Natural killer cell treated with Interleukin-12 subunit alpha and Interleukin-12 subunit beta and Interleukin-15 and Interleukin-18, amount 100 ng/mL, for 72 hours (primary cell): Measurements from ENCODE around the gene TMEM131. TPM values are rescaled to one million over a fixed set of nuclear protein-coding genes. Genes with fewer than 3 reads are reported as not detected.

Source experiments
- ATAC-seq, 2 donors: fragments of 150-1000 bp; cut with Tn5 transposase in 1 of 2; sonication (Bioruptor Pico), chemical (Tn5 transposase) in 1 of 2; 2 replicates each; pipeline ENCODE4 v1.10.0; 2021
- DNase-seq: peaks from one replicate; pipeline ENCODE4 v3.0.0; 2022; ENCODE audit warnings: low spot score
- H3K27ac Mint-ChIP-seq, 2 donors: 1 replicate in 1 of 2; 2 replicates in 1 of 2; pipeline ENCODE4 v1.8.0; 2022; ENCODE audit warnings: mixed read lengths in 2 of 2, mild to moderate bottlenecking in 1 of 2, moderate library complexity in 1 of 2
- H3K27me3 Mint-ChIP-seq, 2 donors: 1 replicate in 1 of 2; 2 replicates in 1 of 2; pipeline ENCODE4 v1.8.0; 2022; ENCODE audit warnings: mixed read lengths in 2 of 2
- H3K36me3 Mint-ChIP-seq: one replicate; pipeline ENCODE4 v1.8.0; 2022; ENCODE audit warnings: mixed read lengths
- H3K4me1 Mint-ChIP-seq, 2 donors: 1 replicate in 1 of 2; 2 replicates in 1 of 2; pipeline ENCODE4 v1.8.0; 2022; ENCODE audit warnings: low read depth in 2 of 2, mixed read lengths in 2 of 2, mild to moderate bottlenecking in 1 of 2
- H3K4me3 Mint-ChIP-seq: one replicate; pipeline ENCODE4 v1.8.0; 2022; ENCODE audit warnings: mixed read lengths
- H3K9me3 Mint-ChIP-seq: 2 replicates; pipeline ENCODE4 v1.8.0; 2022; ENCODE audit warnings: mixed read lengths
- total RNA-seq, 2 donors: library from RNA; stranded (reverse); gene quantifications; one replicate each; pipeline ENCODE4 v1.2.3, GENCODE V29; 2022

TMEM131 gene
- total RNA-seq, 2 donors from 2014 or later: 44.6 to 47.3 TPM

GRCh38 chr2:97763176-97763845 lies 232.4 kb downstream of the TMEM131 start:
- Mint-ChIP-seq H3K4me3 (peak overlapping the region; percentile 37), H3K9me3 (no peaks in the 10 kb centered on the region), H3K36me3 (peaks cover 6% of the 10 kb centered on the region), H3K27me3 (no peaks in the 10 kb centered on the region), H3K4me1 (peaks cover 37 to 39% of the 10 kb centered on the region in 2 donors), H3K27ac (peak overlapping the region in 1 of 2 donors; percentile 43)
- DNase-seq (no peak), ATAC-seq (peak in 1 of 2 donors; percentile 38)

DNA sequence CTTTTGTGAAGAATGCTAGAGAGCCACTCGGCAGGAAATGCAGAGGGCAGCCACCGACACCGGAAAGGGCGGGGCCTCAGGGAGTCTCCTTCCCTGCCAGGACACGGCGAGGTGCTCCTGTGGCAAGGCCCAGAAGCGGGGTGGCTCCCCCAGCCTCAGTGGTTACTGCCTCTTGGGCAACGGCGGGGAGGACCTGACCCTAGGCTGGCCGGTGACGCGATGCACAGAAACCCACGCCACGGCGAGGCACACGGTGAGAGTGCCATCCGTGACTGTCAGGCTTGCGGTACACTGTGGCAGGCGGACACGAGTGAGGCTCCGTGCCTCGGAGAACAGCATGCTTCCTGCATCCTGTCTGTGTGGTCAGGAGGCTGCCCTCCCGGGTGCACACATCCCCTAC lies 234.6 kb downstream of the TMEM131 start:
- Mint-ChIP-seq H3K27me3 (no peaks in the 10 kb centered on the region), H3K36me3 (peaks cover 6% of the 10 kb centered on the region), H3K9me3 (no peaks in the 10 kb centered on the region), H3K4me3 (peak overlapping the region; percentile 71), H3K4me1 (peaks cover 37 to 39% of the 10 kb centered on the region in 2 donors), H3K27ac (peak overlapping the region; percentile 79 to 80)
- ATAC-seq (peak; percentile 86 to 89), DNase-seq (peak; percentile 84)

GRCh38 chr2:97760480-97761049 lies 235.2 kb downstream of the TMEM131 start:
- Mint-ChIP-seq H3K9me3 (no peaks in the 10 kb centered on the region), H3K4me3 (peak overlapping the region; percentile 71), H3K27ac (peak overlapping the region; percentile 79 to 80)

DNA sequence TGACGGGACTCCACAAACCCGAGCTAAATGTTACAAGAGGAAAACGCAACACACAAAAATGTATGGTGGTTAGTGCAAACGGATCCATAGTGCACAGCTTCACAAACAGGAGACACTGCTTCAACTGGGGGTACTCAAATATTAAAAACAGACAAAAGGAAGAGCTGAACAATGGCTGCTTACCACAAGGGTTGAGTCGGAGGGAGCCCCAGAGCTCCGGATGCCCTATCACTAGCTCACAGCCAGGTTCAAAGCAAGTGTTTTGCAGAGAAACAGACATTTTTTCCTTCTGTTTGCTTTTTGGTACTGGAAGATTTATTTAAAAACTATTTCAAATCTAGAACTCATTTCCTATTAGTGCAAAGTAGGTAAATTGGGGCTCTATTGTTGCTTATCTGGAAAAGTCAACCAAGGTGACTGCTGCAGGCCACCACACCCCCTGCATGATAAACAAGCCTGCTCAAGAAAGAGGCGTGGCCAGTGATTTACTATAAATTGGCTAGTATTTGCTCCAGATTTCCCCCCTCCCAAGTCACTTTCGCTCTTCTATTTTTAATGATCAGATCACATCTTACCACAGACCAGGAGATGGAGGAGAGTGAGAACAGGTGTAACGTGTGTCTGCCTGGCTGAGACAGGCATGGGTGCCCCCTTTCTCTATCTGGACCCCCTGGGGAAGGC lies 235.9 kb downstream of the TMEM131 start:
- H3K27me3 Mint-ChIP-seq: no peaks in the 10 kb centered on the region
- ATAC-seq: no peak
- H3K4me1 Mint-ChIP-seq: peaks cover 37 to 39% of the 10 kb centered on the region in 2 donors
- no peaks in the 10 kb centered on the region for H3K36me3 Mint-ChIP-seq
- DNase-seq: no peak
- H3K4me3 Mint-ChIP-seq: no peak overlapping the region
- peak overlapping the region; percentile 79 to 80 for H3K27ac Mint-ChIP-seq
- no peaks in the 10 kb centered on the region for H3K9me3 Mint-ChIP-seq

More at GRCh38 chr2:97760480-97761049, 235.2 kb downstream of the TMEM131 start:
- ATAC-seq (peak in 1 of 2 donors; percentile 29), DNase-seq (no peak)
- H3K36me3 Mint-ChIP-seq: peaks cover 5% of the 10 kb centered on the region
- no peaks in the 10 kb centered on the region for H3K27me3 Mint-ChIP-seq
- peaks cover 37 to 39% of the 10 kb centered on the region in 2 donors for H3K4me1 Mint-ChIP-seq

DNA sequence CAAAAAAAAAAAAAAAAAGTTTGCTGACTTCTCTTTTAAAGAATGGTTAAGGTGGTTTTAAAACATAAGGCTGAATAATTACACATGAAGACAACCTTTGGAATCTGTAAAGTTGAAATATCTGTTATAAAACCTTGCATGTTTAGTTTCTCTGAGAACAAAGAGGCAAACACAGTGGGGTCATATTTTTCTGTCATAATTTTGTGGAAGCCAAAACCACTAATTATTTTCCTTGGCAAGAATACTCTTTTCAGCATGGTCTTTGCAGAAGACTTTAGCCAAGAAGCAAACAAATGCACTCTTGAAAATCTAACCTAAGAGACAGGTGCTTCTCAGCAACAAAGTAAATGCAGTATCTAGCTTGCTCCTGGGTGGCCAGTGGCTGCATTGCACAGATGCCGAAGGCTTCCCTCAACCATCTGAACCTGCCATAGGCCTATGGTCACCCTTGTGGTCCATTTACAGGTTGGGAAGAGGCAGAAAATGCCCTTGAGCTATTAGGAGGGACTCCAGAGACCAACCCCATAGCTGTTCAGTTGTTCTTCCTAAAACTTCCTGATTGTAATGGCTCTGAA lies 237.5 kb downstream of the TMEM131 start:
- H3K4me1 Mint-ChIP-seq: peaks cover 30% of the 10 kb centered on the region in 2 donors
- H3K27me3 Mint-ChIP-seq: no peaks in the 10 kb centered on the region
- DNase-seq (no peak), ATAC-seq (no peak)
- no peaks in the 10 kb centered on the region for H3K9me3 Mint-ChIP-seq
- no peaks in the 10 kb centered on the region for H3K36me3 Mint-ChIP-seq
- H3K27ac Mint-ChIP-seq: no peak overlapping the region
- no peak overlapping the region for H3K4me3 Mint-ChIP-seq

DNA sequence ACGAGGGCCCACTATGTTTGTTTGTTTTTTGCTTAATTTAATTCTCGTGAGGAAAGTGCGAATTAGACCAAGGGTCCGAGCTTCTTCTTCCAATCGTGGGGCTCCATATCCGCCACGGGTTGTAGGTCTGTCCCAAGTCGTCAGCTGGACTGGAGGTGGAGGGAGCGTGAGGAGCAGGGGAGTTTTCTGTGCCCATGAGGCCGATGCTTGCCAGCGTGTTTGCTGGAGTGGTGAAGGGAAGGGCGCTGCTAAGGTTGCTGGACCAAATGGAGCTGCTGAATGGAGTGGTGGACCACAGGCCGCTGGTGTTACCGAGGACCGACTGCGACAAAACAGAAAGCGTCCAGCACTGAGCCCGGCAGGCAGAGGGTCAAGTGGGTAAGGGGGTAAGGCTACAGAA lies 238.7 kb downstream of the TMEM131 start:
- Mint-ChIP-seq H3K27ac (no peak overlapping the region), H3K27me3 (no peaks in the 10 kb centered on the region), H3K36me3 (no peaks in the 10 kb centered on the region), H3K9me3 (no peaks in the 10 kb centered on the region), H3K4me1 (peaks cover 24 to 27% of the 10 kb centered on the region in 2 donors), H3K4me3 (no peak overlapping the region)
- DNase-seq (no peak), ATAC-seq (no peak)

DNA sequence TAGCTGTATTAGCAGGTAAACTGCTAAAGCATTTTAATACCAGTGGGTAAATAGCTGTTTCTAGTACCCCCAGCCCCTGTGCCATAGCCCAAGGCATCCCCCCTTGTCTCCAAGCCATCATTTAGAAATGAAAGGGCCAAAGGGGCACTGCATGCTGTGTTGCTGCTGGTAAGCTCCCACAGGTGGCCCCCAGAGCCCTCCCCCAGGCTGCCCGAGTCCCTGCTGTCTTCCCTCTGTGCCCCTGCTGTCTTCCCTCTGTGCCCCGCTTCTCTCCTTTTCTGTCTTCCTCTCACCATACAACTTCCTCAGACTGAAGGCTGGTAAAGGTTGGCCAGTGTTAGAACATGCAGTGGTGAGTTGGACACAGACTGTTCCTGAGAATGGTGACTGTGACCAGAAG lies 240.3 kb downstream of the TMEM131 start:
- no peak overlapping the region for H3K4me3 Mint-ChIP-seq
- peaks cover 13% of the 10 kb centered on the region in 2 donors for H3K4me1 Mint-ChIP-seq
- DNase-seq: no peak
- no peaks in the 10 kb centered on the region for H3K9me3 Mint-ChIP-seq
- H3K27me3 Mint-ChIP-seq: no peaks in the 10 kb centered on the region
- no peaks in the 10 kb centered on the region for H3K36me3 Mint-ChIP-seq
- H3K27ac Mint-ChIP-seq: no peak overlapping the region
- no peak for ATAC-seq

- no peaks in the 10 kb centered on the region for H3K27me3 Mint-ChIP-seq
- H3K4me3 Mint-ChIP-seq: no peak overlapping the region
- H3K4me1 Mint-ChIP-seq: peaks cover 6 to 7% of the 10 kb centered on the region in 2 donors
- H3K27ac Mint-ChIP-seq: no peak overlapping the region
- H3K9me3 Mint-ChIP-seq: no peaks in the 10 kb centered on the region
- ATAC-seq (no peak), DNase-seq (no peak)
- no peaks in the 10 kb centered on the region for H3K36me3 Mint-ChIP-seq
Measured at GRCh38 chr2:97754690-97755346, 240.9 kb downstream of the TMEM131 start.

DNA sequence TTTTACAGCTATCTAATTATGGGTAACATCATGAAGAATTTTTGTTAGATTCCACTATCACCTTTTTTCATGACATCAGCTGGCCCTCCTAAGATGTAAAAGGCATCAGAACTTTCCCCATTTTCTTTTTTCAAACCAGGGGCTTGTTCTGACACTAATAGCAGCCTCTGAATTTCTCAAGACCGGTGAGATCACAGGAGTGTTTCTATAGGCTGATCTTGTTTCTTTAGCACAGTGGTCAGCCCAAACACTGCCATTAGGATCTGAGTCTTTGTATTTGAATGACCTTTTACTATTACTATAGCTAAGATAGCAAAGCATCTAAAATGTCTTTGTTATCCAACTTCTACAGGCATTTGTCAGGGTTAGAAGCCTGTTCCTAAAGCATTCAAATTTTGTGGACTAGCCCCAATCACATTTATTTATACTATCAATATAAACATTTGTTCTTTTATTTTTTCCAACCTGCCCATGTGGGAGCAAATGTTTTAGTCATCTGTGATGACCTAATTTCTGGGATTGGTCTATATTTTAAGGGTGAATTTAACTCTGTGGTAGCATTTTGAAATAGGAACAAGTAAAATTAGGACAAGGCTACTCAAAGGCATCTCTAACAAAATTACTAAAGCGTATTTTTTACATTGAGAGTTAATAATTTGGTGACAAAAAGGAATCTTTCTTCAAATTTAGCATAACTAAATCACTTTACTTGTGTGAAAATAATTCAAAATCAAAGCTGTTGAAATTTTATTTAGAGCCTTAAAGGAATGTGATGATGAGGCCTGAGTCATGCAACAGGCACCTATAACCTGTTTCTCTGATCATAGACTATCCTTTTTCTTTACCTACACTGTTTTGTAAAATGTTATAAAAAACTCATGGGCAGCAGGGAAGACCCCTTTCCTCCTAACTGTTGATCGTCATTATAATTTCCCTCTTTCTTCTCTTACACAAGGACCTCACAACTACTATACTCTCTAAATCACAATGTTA lies 243.1 kb downstream of the TMEM131 start:
- no peaks in the 10 kb centered on the region for H3K9me3 Mint-ChIP-seq
- H3K4me1 Mint-ChIP-seq: peaks cover 8 to 9% of the 10 kb centered on the region in 2 donors
- DNase-seq: no peak
- no peak overlapping the region for H3K4me3 Mint-ChIP-seq
- no peak for ATAC-seq
- no peak overlapping the region for H3K27ac Mint-ChIP-seq
- H3K36me3 Mint-ChIP-seq: no peaks in the 10 kb centered on the region
- no peaks in the 10 kb centered on the region for H3K27me3 Mint-ChIP-seq

DNA sequence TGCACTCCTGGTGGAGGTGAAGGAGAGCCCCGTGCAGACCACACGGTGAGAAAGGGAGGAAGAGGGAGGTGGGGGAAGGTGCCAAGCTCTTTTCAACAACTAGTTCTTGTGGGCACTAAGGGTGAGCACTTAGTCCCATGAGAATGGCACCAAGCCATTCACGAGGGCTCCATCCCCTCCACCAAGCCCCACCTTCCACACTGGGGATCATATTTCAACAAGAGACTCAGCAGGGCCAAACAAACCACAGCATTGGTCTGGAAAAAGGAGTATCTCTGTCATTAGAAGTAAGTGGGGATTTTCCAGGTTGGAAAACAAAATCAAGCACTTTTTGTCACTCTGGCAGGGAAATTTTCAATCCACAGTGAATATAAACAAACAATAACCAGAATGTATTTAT lies 244.0 kb downstream of the TMEM131 start:
- ATAC-seq (no peak), DNase-seq (no peak)
- Mint-ChIP-seq H3K4me3 (no peak overlapping the region), H3K27ac (peak overlapping the region in 1 of 2 donors; percentile 15), H3K4me1 (peaks cover 17% of the 10 kb centered on the region in 2 donors), H3K9me3 (no peaks in the 10 kb centered on the region), H3K36me3 (no peaks in the 10 kb centered on the region), H3K27me3 (no peaks in the 10 kb centered on the region)

DNA sequence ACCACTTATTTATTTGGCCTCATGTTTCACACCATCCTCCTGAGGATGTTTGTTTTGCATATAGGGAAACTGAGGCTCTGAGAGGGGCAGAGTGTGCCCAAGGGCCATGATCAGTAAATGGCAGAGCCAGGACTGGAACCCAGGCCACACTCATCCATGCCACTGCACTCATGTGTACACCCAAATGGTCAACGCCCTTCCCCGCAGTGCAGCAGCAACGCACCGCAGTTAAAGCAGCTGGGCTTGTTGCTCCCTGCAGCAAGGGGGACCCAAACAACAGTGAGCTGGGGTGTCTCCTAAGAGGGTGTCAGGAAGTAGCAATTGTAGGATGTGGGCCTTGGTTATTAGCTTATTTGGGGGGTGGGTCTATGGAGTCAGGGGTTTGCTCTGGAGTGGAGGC lies 245.7 kb downstream of the TMEM131 start:
- Mint-ChIP-seq H3K4me3 (no peak overlapping the region), H3K9me3 (peaks cover 3% of the 10 kb centered on the region), H3K27ac (no peak overlapping the region), H3K36me3 (no peaks in the 10 kb centered on the region), H3K4me1 (peaks cover 31 to 34% of the 10 kb centered on the region in 2 donors), H3K27me3 (no peaks in the 10 kb centered on the region)
- no peak for ATAC-seq
- DNase-seq: no peak

DNA sequence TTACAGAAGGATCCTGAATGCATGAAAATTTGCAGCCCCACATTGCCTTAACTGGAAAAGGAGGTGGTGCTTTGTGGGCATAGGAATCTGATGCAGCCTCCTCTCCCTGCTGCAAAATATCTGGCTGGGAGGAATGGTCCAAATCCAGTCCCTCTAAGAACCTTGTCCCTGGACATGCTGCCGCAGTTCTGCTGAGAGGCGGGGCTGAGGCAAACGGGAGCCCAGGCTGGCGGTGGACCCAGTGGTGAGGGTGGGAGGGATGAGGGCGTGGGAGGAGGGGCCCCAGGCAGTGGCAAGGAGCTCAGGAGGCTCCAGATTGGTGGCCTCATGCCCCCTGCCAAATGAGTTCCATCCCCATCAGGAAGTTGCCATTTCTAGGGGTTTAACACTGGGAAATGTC lies 246.2 kb downstream of the TMEM131 start:
- no peak for ATAC-seq
- DNase-seq: no peak
- Mint-ChIP-seq H3K27me3 (no peaks in the 10 kb centered on the region), H3K36me3 (no peaks in the 10 kb centered on the region), H3K27ac (no peak overlapping the region), H3K9me3 (peaks cover 3% of the 10 kb centered on the region), H3K4me3 (no peak overlapping the region), H3K4me1 (peaks cover 32 to 35% of the 10 kb centered on the region in 2 donors)

DNA sequence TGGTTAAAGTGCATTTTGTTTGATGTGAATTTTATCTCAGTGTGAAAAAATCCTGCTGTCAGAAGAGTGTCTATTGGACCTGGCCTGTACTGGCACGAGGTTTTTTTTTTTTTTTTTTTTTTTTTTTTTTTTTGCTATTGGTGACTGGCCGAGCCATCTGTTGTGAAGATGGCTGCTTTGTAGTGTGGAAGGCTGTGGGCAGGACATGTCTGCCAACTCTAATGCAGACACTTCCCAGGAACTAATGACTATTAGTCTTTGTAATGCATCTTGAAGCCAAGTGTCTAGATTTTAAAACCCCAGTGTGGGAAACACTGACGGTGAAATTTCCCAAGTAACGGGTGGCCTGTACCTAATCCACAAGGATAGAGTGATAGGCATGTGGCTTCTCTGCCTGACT lies 248.0 kb downstream of the TMEM131 start:
- Mint-ChIP-seq H3K4me3 (peak overlapping the region; percentile 51), H3K27ac (peak overlapping the region; percentile 28 to 69), H3K4me1 (peaks cover 48 to 54% of the 10 kb centered on the region in 2 donors), H3K27me3 (no peaks in the 10 kb centered on the region), H3K9me3 (peaks cover 3% of the 10 kb centered on the region), H3K36me3 (no peaks in the 10 kb centered on the region)
- ATAC-seq (no peak), DNase-seq (no peak)
